HG02642 (cell line): ENCODE results near the gene CARS1.

Experiments used
- ATAC-seq: cut with Tn5 transposase; IDR thresholded peaks from one replicate; pipeline ENCODE4 v1.9.1; 2021; ENCODE audit warnings: mild to moderate bottlenecking; ENCODE audit not compliant: unreplicated experiment, poor library complexity

Gene CARS1

DNA sequence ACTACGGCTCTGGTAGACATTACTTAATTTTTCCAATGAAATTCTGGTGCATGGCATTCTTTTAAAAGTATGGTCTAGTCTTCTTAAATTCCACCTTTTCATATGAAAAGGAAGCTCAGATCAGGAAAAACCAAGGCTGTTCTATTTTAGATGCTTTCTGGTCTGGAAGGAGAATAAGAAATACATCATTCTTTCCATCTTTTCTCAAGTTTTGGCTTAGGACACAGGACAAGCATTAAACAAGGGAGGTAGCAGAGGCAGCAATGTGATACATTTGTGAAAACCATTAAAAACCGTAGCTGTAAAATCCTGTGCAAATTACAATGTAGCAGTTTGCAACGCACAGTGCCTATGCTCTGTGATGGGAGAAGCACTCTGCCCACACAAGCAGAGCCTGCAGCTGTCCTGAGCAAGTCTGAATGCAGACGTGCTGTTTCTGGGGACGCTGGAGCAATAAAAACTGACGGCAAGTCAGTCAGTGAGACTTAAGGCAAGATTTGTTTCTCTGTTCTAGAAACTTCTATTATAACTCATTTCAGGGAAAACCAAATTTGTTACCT, 88.8 kb downstream of the CARS1 start:
- no peak for ATAC-seq

DNA sequence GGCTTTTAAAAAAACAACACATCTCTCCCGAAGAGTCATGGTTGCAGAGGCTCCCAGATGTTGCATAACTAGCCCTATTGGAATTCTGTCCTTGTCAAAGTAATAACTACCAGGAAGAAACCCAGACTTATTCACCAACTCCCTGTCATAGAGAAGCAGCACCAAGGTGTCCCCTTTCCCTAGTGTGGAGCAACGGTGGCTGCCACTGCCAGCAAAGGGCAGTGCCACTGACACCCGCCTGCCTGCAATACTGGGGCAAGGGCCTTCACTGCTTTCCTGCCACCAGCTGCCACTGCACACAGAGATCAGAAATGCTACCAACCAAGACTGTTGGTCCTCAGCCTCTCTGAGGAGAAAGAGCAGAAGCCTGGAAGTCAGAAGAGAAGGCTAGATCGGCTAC, 92.4 kb downstream of the CARS1 start:
- no peak for ATAC-seq

DNA sequence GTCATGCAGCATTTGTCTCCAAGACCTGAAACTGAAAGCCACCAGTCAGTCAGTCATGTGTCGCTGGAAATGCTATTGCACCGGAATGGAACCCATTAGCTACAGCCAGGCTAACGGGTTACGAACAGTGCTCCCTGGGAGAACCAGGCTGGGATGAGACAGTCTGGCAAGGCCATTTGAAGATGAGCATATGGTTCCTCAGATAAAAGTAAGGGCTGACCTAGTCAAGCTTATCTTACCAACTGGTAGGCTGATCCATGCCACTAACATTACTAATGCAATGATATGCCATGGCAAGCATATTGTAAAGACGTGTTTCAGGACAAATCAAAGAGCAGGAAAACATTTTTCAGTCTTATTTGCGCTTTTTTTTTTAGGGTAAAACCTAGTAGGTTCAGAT, 93.5 kb downstream of the CARS1 start:
- ATAC-seq: no peak

DNA sequence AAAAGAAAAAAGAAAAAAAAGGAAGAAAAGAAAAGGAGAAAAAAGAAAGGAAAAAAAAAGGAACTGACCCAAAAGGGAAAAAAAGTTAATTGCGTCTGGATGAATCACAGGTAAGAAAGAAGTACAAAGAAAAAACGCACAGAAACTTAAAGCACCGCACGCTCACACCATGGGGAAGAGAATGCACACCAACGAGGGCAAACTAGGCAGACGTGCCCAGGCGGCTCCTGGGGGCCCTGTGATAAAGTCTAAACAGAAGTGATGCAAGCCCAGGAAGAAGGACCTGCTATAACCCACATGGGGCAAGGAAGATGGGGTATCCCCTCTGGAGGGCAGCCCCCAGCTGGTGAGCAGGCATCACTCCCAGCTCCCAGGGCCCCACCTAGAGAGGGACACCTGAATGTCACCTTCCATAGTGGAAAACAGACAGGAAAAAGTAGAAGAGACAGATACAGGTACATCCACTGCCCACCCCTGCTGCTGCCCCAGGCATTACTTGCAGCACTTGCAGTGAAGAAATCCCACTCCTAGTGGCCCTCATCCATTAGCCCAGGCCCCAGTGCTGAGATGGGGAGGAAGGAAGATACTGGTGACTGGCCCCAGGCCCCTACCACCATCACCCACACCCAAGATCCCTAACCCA, 94.0 kb downstream of the CARS1 start:
- no peak for ATAC-seq

DNA sequence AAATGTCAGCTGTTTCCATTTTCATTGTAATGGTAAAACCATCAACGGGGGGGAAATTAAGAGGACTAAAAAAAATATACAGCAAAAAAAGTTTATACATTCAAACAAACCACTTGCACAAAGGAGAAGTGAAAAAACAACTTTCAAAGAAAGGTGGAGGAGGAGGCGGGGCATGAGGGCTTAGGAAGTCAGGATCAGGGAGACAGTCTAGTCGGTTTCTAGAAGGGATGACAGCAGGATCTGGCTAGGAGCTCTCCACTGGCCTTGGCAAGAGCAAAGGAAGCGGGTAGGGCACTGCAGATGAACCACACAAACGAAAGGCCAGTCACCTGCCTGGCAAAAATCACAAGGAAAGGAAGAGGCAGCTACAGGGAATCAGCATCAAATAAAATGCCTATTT, 96.1 kb downstream of the CARS1 start:
- ATAC-seq: no peak

DNA sequence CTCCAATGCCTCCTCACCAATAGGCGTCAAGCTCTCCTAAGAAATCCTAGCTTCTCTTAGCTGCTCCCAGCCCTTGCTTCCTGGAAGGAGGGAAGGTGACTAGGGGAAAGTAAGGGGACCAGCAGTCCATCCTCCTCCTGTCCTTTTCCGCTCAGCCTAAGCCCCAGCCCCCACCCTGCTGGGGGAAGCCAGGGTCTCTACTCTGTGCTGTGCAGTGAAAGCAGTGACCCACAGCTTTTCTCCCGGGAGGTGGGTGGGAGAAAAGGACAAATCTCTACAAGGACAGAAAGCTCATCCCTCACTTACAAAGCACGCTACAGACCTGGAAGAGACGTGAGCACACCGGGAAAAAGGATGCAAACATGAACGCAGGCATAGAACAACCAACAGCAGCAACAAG, 97.1 kb downstream of the CARS1 start:
- ATAC-seq: no peak

DNA sequence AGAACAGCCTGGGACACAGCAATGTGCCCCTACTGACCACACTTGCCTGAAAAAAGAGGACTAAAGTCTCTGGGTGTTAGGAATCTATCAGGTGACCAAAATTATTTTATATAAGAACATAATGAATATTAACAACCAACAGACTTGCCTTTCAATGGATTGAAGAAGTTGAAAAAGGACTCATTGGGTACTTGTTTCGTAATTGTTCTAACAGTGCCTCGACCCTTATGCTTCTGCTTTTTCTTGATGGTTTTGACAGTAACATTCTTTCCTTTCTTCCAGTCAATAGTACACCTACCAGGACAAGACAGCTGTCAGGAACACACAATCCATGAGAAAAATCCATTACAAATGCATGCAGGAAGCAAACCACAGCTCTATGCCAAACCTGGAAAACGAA, 99.0 kb downstream of the CARS1 start:
- no peak for ATAC-seq

- ATAC-seq: no peak
These were observed 101.2 kb downstream of the CARS1 start for GRCh38 chr11:2955906-2956476.

DNA sequence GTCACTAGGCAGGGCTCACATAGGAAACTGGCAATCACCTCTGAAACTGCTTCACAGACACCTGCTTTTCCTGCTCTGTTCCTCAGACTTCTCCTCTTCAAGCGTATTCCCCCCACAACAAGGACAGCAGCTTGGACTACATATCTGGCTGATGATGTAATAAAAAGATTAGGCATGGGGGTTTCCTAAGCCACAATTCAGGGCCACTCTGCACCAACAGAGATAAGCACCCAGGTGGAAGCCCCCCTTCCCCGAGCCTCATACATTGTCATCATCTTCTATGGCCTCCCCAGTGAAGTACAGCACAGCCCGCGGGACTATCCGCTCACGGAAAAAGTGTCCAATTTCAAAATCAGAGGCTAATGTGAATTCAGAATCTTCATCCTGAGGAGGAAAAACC, 103.0 kb downstream of the CARS1 start:
- no peak for ATAC-seq

DNA sequence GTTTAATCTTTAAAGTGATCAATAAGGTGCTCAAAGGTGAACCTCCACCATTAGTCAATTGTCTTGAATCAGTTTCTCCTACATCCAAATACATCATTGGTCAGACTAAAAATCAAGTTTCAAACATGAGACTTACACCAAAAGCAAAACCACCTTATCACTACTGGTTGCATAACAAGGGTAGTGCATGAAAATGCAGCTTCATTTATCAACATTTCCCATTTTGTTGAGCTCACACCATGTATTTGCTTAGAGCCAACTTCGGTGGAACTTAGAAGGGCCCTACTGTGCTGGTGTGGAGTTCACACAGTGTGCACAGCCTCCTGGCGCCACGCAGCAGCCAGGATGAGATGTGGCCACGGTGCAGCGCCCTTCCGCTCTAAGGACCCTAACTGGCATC, 104.9 kb downstream of the CARS1 start:
- ATAC-seq: no peak

- ATAC-seq: no peak
These were observed 105.8 kb downstream of the CARS1 start for GRCh38 chr11:2951231-2952110.
